ENCODE results near the gene AKR7A3.

The AKR7A3 gene

GRCh38 chr1:19288324-19289241 is at the start of gene AKR7A3:
Gene AKR7A3 (minus strand): TSS chr1:19288770. CDS start chr1:19288709, 61 bp downstream.
- DNase-seq = peak; percentile 58

- no peak for DNase-seq
Observed at GRCh38 chr1:19338323-19338762, 49.8 kb upstream of the AKR7A3 start.

- no peak for DNase-seq
Observed at GRCh38 chr1:19337289-19337688, 48.7 kb upstream of the AKR7A3 start.

GRCh38 chr1:19336543-19336942 is 48.0 kb upstream of the AKR7A3 start:
- DNase-seq = peak; percentile 32

- DNase-seq = no peak
Observed at GRCh38 chr1:19333587-19334354, 45.2 kb upstream of the AKR7A3 start.

GRCh38 chr1:19332832-19333231 is 44.3 kb upstream of the AKR7A3 start:
- DNase-seq = no peak

- no peak for DNase-seq
Observed at GRCh38 chr1:19331262-19331878, 42.8 kb upstream of the AKR7A3 start.

GRCh38 chr1:19330449-19331135 is 42.0 kb upstream of the AKR7A3 start:
- DNase-seq = no peak

- DNase-seq = no peak
Observed at GRCh38 chr1:19329611-19330010, 41.0 kb upstream of the AKR7A3 start.

GRCh38 chr1:19329188-19329587 is 40.6 kb upstream of the AKR7A3 start:
- no peak for DNase-seq

GRCh38 chr1:19328486-19328885 is 39.9 kb upstream of the AKR7A3 start:
- no peak for DNase-seq

GRCh38 chr1:19327736-19328135 is 39.2 kb upstream of the AKR7A3 start:
- DNase-seq = no peak

GRCh38 chr1:19327301-19327700 is 38.7 kb upstream of the AKR7A3 start:
- DNase-seq = no peak

- no peak for DNase-seq
Observed at GRCh38 chr1:19326748-19327065, 38.1 kb upstream of the AKR7A3 start.

- no peak for DNase-seq
Observed at GRCh38 chr1:19325958-19326747, 37.6 kb upstream of the AKR7A3 start.

- DNase-seq = no peak
Observed at GRCh38 chr1:19325368-19325957, 36.9 kb upstream of the AKR7A3 start.

GRCh38 chr1:19324665-19324990 is 36.1 kb upstream of the AKR7A3 start:
- DNase-seq = no peak

- DNase-seq = no peak
Observed at GRCh38 chr1:19323987-19324664, 35.6 kb upstream of the AKR7A3 start.

- DNase-seq = no peak
Observed at GRCh38 chr1:19322481-19322880, 33.9 kb upstream of the AKR7A3 start.

GRCh38 chr1:19321071-19321470 is 32.5 kb upstream of the AKR7A3 start:
- DNase-seq = no peak

- no peak for DNase-seq
Observed at GRCh38 chr1:19319196-19319595, 30.6 kb upstream of the AKR7A3 start.
